HT-29 (cell line): ENCODE measurements around the gene IRAK4. TPM values are rescaled to one million over a fixed set of nuclear protein-coding genes. Genes with fewer than 3 reads are reported as not detected.
"Not testable (repeated sequence)": the region's sequence is repeated elsewhere in the genome, so short reads cannot be mapped to it uniquely, and the experiment has no call there.

Source experiments
- DNase-seq: peaks from one replicate; pipeline ENCODE4 v3.0.0-alpha.2; 2015; ENCODE audit warnings: low spot score
- total RNA-seq: library from RNA; depleted of rRNA; stranded (reverse); fragments of >200 nt; shearing (Covaris generic); gene quantifications from 2 replicates; pipeline ENCODE4 v1.2.3, GENCODE V29; 2014; rRNA removed

IRAK4 gene
- 3.1 and 4.0 TPM in 2 replicates for total RNA-seq

DNA sequence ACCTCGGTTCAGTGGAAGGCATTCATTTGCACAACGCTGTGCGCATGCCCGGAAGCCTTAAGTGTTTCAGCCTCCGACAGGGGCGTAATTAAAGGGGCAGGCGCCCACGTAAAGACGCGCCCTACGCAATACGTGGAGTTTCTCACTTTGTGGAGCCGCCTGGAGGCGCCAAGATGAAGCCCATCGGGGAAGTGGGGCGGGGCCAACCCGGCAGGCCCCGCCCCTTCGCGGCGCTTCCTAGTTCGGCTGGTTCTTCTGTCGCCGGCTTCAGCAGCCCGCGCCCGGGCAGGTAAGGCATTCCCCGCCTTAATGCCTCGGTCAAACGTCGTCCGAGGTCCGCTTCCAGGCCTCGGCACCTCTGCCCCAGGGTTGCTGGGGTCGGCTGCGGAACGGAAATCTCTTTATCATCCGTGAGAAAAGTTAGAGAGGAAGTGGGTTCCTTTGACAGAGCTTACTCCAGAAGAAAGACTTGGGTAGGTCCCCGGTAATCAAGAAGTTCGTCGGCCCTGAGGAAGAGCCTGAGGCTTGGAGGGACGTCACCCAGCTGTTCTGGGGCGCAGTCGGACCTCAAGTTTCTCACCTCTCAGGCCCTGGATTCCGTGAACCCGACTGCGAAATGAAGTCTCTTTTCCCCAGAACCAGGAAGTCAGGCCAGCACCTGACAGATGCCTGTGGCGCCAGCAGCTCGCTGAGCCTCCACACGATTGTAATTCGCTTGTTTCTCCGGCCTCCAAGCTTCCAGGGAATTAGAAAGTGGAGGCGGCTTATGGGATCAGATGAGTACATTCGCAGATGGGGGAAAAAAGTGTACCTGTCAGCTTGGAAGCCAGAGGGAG, at the start of gene IRAK4, which contains the start of gene PUS7L:
TSS of gene IRAK4 (plus strand) at position 224 of the 836 bp plus-strand sequence. CDS start 9,161 bp downstream, outside the sequence.
TSS of gene PUS7L (minus strand) at position 63 of the 836 bp plus-strand sequence. CDS start 3,545 bp downstream, outside the sequence.
- DNase-seq: peak; percentile 98

DNA sequence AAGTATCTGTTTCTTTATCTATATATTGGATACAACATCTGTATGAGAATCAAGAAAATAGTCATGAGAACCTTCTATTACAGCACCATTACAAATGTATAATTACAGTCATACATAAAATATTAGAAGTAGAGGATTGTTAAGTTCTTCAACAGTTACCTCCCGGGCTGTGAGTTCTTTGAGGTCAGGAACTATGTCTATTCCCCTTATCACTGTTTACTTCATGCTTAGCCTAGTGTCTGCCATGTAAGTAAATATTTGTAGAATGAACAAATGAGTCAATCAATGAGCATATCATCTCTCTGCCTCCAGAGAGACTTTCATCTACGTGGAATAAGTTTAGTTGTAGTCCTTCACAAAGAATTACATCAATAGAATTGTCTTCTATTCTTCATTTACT, 47.4 kb upstream of the IRAK4 start:
- no peak for DNase-seq

DNA sequence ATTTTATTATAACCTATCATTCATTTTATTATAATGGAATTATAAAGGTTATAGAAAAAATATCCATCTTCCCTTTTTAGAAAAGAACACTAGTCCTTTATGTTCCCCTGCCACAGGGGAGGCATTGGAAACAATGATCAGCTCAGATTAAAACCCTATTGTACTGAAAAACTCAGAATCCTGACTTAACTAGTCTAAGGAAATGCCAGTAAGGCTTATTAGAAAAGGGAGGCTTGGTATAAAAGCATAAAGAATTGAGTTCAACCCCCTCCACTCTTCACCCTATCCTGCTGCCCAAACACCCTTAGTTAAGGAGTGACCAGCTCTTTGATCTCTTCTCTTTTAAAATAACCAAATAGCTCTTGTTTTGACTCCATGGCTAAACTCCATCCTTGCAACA, 36.1 kb upstream of the IRAK4 start:
- no peak for DNase-seq

DNA sequence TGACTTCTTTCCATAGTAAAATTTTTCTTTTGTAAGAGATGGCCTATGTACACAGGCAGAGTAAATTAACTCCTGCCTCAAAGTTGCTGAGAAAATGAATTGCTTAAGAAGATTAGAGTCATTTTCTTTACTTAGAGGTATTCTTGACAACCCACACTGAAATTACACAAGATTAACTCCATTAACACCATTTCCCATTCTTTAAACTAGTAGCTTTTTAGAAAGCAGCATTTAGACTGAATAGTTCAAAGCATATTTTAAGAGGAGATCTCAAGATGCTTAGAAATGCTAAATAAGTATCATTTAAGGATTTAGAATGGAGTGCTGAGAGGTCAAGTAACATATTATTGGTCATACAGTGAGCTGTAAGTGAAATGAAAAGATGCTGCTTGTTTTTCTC, 35.6 kb upstream of the IRAK4 start:
- no peak for DNase-seq

DNA sequence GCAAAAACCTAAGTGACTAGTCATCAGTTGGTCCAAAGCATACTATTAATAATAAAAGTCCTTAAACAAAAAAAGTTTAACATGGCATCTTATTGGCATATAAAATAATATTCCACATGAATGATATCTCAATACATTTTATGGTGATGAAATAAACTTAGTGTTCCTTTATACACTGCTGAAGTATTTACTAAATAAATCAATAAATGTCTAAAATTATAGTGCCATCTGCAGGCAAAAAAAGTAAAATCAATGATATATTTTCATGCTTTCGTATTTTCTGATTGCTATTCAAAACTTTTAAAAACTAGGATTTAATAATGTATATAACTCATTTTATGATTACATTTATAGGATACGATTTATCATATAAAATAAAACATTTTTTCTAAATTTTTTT, 30.6 kb upstream of the IRAK4 start:
- peak; percentile 12 for DNase-seq

DNA sequence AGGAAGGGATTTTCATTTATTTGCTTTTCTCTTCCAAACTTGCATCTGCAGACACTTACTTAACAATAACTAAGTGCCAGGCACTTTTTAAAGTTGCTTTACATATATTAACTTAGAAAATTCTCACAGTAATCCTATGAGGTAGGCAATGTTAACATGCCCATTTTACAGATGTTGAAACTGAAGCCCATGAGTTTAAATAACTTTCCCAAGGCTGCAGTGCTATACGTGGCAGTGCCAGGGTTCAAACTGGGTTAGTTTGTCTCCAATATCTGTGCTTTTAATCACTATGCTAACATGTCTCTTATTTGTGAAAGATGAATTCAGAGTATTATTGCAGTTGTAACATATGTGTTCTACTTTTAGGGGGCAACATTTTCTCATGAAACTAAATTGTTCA, 30.1 kb upstream of the IRAK4 start:
- DNase-seq: no peak

DNA sequence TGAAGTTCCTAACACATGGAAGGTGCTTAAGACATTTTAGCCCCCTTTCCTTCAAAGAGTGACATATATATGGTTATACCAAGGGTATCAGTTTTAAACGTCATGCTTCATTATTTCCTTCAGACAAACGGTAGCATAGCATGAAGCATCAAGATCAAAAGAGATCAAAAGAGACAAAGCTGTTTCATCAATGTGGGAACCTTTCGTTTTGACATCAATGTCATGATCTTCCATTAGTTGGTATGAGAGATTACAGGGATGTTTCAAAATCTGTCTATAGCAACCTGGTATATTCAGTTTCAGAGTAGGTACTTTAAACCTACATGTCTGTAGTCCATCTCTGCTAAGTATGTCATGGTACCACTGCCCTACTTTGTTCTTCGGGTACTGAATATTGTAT, 28.5 kb upstream of the IRAK4 start:
- DNase-seq: no peak

DNA sequence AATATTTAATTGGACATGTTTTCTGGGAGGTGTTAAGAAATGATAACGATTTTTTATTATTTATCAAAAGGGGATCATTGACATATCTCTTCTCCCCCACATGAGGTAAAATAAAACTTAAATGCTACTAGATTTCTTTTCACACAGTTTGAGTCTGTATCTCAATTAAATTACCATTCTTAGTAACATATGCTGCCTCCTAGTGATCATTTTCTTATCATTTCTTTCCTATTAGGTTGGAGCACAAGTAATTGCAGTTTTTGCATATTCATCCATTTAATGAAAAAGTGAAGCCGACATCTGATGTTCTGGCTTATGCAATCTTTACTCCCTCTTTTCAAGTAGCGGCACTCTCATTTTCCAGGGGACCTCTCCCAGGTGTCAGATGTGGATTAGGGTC, 25.1 kb upstream of the IRAK4 start:
- no peak for DNase-seq

DNA sequence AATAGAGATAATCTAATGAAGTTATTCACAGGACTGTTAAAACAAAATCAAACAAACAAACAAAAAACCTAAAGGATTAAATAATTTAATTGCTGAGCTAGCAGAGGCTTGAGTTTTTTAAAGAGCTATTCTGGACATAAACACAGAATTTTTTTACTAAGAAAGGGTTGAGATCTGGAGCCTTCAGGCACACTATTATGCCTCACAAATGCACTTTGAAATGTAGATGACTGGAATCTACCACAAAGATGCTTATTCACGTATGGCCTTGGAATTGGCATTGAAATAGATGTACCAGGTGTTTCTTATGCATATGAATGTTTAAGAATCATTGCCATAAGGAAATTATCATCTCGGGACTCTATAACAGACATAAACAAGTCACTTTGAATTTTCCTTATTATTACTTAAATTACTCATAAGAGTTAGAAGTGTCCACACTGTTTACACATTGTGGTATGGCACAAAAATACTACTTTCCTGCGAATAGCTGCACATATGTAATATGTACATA, 21.8 kb upstream of the IRAK4 start:
- no peak for DNase-seq

DNA sequence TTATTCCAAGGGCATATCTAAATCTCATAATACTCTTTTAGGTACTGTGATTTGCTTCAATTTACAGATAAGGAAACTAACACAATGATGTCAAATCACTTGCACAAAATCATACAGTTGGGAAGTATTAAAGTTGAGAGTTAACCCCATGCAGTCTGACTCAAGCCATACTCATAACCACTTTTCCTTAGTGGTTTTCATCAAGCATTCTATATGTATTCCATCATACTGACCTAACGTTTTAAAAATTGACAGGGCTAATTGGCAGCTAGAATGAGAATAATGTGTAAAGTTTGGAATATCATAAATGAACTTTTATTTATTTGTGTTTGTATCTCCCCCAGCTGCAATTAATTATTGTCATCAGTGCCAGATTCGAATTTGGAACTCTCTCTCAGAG, 21.1 kb upstream of the IRAK4 start:
- DNase-seq: no peak

DNA sequence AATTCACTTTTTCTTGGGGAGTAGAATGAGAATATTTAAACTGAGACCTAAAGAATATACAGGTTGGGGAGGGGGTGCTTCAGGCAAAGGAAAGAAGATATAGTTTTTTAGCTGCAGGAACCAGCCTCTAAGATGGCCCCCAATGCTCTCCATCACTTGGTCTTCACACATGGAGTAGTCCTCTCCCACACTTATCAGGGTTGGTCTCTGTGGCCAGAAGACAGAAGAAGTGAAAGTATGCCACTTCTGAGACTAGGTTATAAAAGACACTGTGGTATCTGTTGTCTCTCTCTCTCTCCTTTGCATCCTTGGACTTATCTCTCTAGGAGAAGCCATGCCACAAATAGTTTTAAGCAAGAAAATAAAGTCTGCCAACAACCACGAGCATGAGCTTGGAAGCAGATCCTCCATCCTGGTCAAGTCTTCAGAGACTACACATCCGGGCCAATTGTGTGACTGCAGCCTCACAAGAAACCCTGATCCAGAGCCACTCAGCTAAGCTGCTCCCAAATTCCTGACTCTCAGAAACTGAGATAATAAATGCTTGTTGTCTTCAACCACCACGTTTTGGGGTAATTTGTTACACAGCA, 18.1 kb upstream of the IRAK4 start:
- DNase-seq: no peak

DNA sequence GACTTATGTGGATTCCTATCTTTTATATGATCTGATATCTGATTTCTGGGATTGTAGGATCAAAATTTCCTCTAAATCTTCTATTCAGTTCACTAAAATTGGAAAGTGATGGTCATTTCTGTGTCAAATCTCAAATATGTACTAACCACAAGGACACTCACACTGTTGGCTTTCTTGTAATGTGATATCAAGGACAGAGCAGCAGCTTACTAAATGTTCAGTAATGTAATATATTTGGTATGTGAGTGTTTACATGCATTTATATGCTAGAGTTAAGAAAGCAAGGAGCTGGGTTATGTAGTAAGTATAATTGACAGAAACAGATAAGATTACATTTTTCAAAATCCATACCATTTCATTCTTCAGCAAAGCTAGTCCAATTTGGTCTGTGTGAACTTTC, 16.6 kb upstream of the IRAK4 start:
- no peak for DNase-seq

DNA sequence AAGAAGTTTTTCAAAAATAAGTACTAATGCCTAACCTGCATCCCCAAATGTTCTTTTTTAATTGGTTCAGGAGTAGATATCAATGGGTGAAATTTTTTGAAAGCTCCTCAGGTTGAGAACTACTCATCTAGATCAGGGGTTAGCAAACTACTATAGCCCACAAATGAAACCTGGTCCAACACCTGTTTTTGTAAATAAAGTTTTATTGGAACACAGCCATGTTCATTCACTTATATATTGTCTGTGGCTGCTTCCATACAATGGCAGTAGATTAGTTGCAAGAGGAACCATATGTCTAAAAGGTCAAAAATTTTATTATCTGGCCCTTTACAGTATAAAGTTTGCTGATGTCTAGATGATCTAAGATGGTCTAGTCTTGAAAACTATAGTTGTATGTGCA, 13.9 kb upstream of the IRAK4 start:
- DNase-seq: no peak

DNA sequence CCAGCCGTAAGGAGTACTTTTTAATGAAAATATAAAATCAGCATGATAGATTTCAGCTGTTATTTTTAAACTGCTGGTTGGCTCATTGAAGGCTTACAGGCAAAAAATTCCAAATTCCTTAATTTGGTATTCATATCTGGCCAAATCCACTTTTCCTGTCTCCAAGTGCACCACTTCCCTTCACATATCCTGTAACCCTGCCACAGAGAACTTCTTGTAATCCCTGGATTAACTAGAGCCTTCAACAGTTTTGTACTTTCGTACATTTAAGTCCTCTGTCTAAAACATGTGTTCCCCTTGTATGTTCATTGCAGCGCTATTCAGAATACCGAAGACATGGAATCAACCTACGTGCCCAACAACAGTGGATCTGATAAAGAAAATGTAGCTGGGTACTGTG, 9.7 kb upstream of the IRAK4 start:
- no peak for DNase-seq

DNA sequence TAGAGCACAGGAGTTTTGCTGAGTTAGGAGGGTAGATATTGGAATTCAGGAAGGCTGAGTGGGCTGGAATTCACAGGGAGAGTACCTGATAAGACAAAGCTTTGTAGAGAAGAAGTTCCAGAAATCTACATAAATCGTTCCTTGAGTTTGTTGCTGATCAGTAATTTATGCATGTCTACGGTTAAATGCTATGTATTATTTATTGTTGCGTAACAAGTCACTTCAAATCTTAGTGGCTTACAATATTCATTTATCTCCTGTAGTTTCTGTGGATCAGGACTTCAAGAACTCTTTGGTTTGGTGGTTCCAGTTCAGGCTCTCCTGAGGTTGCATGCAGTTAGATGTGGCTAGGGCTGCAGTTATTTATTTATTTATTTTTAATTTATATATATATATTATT, 7.9 kb upstream of the IRAK4 start:
- DNase-seq: no peak

DNA sequence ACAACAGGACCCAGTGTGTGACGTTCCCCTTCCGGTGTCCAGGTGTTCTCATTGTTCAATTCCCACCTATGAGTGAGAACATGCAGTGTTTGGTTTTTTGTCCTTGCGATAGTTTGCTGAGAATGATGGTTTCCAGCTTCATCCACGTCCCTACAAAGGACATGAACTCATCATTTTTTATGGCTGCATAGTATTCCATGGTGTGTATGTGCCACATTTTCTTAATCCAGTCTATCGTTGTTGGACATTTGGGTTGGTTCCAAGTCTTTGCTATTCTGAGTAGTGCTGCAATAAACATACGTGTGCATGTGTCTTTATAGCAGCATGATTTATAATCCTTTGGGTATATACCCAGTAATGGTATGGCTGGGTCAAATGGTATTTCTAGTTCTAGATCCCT, 7.4 kb upstream of the IRAK4 start:
- DNase-seq: not testable (repeated sequence)

DNA sequence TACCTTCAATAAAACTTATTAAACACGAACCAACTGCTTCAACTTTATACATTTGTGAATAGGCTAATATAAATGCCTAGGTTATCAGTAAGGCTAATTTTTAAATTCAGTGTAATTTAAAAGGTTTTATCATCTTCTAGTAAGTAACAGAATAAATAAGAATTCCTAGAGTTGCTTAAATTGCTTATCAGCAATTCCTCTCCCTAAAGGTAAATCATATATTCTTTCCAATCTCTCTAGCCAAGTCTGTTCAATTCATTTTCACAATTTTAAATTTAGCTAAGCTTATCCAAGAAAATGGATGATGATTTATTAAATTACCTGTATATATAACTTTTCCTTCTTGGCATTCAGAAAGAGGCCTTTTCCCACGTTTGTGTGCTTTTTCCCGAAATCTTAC, 4.7 kb upstream of the IRAK4 start:
- no peak for DNase-seq

DNA sequence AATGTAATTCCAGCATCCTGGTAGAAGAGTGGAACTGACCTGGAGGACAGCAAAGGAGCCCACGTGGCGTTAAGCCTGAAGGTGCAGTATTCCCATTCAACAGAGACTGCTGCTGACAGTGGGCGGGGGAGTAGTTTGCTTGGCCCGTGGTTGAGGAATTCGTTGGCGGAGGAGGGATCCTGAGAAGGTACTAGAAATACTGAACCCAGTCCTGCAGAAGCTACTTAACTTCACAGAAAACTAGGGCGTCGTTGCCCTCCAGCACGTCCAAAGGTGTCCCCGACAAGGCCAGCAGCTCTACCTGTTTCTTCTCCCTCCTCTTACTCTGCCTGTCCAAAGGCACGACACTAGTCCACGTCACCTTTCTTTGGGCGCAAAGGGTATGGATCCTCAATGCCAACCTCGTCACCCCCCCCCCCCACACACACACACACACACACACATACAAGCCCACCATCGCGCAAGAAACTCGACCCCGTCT, 464 bp upstream of the IRAK4 start:
- peak; percentile 62 for DNase-seq

DNA sequence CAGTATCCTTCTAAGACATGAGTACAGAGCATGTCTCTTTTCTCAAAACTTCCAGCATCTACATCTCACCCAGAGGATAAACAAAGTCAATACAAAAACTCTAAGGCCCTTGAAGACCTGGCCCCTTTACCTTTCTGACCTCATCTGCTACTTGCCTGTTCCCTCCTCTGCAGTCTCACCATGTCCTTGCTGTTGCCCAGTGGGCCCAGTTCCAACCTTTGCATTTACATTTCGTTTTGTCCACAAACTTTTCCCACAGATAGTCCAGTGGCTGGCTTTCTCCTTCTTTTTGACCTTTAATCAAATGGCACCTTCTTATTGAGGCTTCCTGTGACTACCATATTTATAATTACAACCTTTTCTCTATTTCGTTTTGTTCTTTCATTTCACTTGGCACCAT, 1.6 kb downstream of the IRAK4 start:
- DNase-seq: no peak

DNA sequence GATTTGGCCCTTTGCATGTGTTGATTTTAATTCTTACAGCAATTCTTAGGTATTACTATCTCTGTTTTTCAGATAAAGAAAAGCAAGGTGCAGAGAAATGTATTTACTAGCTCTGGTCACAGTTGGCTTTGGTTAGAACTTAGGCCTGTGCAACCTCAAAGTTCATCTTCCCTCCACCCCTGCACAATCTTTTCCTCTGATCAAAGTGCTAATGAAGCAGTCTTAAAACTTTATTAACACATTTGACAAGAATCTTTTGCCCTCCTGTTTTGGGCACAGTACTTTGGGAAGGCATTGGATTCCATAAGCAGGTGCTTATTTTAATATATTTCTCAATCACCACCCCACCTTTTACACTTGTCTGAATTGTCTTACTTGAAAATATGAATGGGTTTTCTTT, 2.7 kb downstream of the IRAK4 start:
- DNase-seq: no peak

DNA sequence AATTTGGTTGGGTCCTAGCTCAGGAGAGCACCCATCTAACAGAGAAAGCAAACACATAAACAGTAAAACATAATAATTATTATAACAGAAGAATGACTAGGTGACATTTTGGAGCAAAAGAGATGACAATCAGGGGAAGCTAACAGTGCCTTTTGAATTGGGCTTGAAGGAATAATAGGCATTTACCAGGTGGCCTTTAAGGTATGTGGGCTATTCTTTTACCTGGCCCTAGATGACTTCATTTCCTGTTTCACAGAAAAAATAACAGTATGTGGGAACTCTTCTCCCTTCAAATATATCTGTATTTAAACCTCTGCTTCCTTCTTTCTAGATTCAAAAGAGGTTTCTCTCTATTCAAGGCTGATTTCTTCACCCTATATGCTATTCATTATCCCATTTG, 3.8 kb downstream of the IRAK4 start:
- DNase-seq: no peak

DNA sequence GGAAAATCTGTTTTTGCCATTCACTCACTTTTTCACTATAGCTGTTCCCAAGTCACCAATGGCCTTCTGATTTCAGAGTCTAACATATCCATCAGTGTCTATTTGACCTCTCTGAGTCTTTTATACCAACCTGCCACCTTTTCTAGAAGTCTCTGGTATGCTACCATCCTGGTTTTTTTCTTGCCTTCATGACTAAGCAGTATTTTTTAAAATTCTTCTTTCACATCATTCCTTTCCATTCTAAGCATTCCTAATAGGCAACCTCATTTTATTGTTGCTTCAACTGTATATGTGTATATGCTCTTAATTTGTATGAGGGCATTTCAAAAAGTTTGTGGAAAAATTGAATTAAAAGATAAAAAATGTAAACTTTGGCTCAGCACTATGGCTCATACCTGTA, 5.0 kb downstream of the IRAK4 start:
- no peak for DNase-seq

DNA sequence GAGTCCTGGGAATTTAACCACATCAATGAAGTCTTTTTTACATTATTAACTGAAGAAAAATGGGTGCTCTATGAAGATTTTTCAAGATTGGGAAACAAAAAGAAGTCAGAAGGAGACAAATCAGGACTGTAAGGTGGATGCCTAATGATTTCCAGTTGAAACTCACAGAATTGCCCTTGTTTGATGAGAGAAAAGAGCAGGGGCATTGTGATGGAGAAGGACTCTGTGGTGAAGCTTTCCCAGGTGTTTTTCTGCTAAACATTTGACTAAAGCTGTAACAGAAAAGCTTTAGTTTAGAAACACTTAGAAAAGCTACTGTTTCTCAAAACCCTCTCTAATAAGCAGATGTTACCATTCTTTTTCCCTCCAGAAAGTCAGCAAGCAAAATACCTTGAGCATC, 5.8 kb downstream of the IRAK4 start:
- DNase-seq: no peak
